ENCODE measurements around the gene XRRA1. TPM values are rescaled to one million over a fixed set of nuclear protein-coding genes. Genes with fewer than 3 reads are reported as not detected.
"Not testable (repeated sequence)": the region's sequence is repeated elsewhere in the genome, so short reads cannot be mapped to it uniquely, and the experiment has no call there.

Gene XRRA1
- total and polyA plus RNA-seq, 3 experiments from 2014 or later, result 7.1 to 32.9 (median 28.4) TPM

GRCh38 chr11:74840486-74840885, 108.4 kb downstream of the XRRA1 start:
- POLR2A ChIA-PET, result interaction anchor here (0.6 kb wide), 1 partner anchor 91 kb away, joined by 6 read pairs; no protein-coding TSS in a partner anchor

GRCh38 chr11:74839971-74840370, 108.9 kb downstream of the XRRA1 start:
- H3K36me3 Mint-ChIP-seq, result peaks cover 20 to 91% (median 25%) of the 10 kb centered on the region in 3 donors
- Histone ChIP-seq H3K36me3 (ENCODE audit: insufficient read depth, low read length) (peaks cover 26% of the 10 kb centered on the region), H3K4me3 (ENCODE audit: low read length) (no peak overlapping the region), H3K4me1 (ENCODE audit: insufficient read depth, low read length) (no peaks in the 10 kb centered on the region), H3K27ac (ENCODE audit: low read depth, low read length) (no peak overlapping the region), H3K9me3 (ENCODE audit: low read length) (no peaks in the 10 kb centered on the region), H3K27me3 (ENCODE audit: insufficient read depth, low read length, poor library complexity, severe bottlenecking) (no peaks in the 10 kb centered on the region)
- peak overlapping the region in 7 of 8 donors; percentile 8 to 84 (median 40) for H3K27ac Mint-ChIP-seq
- POLR2A ChIA-PET, result interaction anchor here (0.6 kb wide), 1 partner anchor 91 kb away, joined by 6 read pairs; no protein-coding TSS in a partner anchor
- no peak overlapping the region for H3K4me3 Mint-ChIP-seq
- CTCF ChIA-PET, result no interaction called here
- H3K27me3 Mint-ChIP-seq, result no peaks in the 10 kb centered on the region
- peaks cover 7 to 17% (median 13%) of the 10 kb centered on the region in 3 donors for H3K4me1 Mint-ChIP-seq
- DNase-seq, result no peak
- no peaks in the 10 kb centered on the region for H3K9me3 Mint-ChIP-seq

More at GRCh38 chr11:74840486-74840885, 108.4 kb downstream of the XRRA1 start:
- DNase-seq, result no peak
- Mint-ChIP-seq H3K27me3 (no peaks in the 10 kb centered on the region), H3K27ac (peak overlapping the region in 6 of 8 donors; percentile 8 to 84 (median 35)), H3K4me3 (no peak overlapping the region), H3K9me3 (no peaks in the 10 kb centered on the region), H3K4me1 (peaks cover 8 to 17% (median 15%) of the 10 kb centered on the region in 3 donors), H3K36me3 (peaks cover 17 to 91% (median 24%) of the 10 kb centered on the region in 3 donors)
- Histone ChIP-seq H3K27me3 (ENCODE audit: insufficient read depth, low read length, poor library complexity, severe bottlenecking) (no peaks in the 10 kb centered on the region), H3K4me3 (ENCODE audit: low read length) (no peak overlapping the region), H3K4me1 (ENCODE audit: insufficient read depth, low read length) (no peaks in the 10 kb centered on the region), H3K36me3 (ENCODE audit: insufficient read depth, low read length) (peaks cover 31% of the 10 kb centered on the region), H3K27ac (ENCODE audit: low read depth, low read length) (no peak overlapping the region), H3K9me3 (ENCODE audit: low read length) (no peaks in the 10 kb centered on the region)
- CTCF ChIA-PET, result interaction anchor here (0.6 kb wide), 1 partner anchor 806 kb away, joined by 3 read pairs; no protein-coding TSS in a partner anchor

- Histone ChIP-seq H3K4me1 (ENCODE audit: insufficient read depth, low read length) (no peaks in the 10 kb centered on the region), H3K4me3 (ENCODE audit: low read length) (no peak overlapping the region), H3K9me3 (ENCODE audit: low read length) (no peaks in the 10 kb centered on the region), H3K27me3 (ENCODE audit: insufficient read depth, low read length, poor library complexity, severe bottlenecking) (no peaks in the 10 kb centered on the region), H3K36me3 (ENCODE audit: insufficient read depth, low read length) (peaks cover 26% of the 10 kb centered on the region), H3K27ac (ENCODE audit: low read depth, low read length) (no peak overlapping the region)
- Mint-ChIP-seq H3K4me1 (peaks cover 7 to 17% (median 13%) of the 10 kb centered on the region in 3 donors), H3K27ac (peak overlapping the region in 6 of 8 donors; percentile 7 to 73 (median 26)), H3K27me3 (no peaks in the 10 kb centered on the region), H3K9me3 (no peaks in the 10 kb centered on the region), H3K4me3 (no peak overlapping the region), H3K36me3 (peaks cover 22 to 91% (median 27%) of the 10 kb centered on the region in 3 donors)
- ChIA-PET POLR2A (no interaction called here), CTCF (no interaction called here)
- no peak for DNase-seq
Observed at GRCh38 chr11:74839446-74839845, 109.4 kb downstream of the XRRA1 start.

- H3K4me3 Mint-ChIP-seq, result no peak overlapping the region
- no peaks in the 10 kb centered on the region for H3K9me3 Mint-ChIP-seq
- peaks cover 13 to 91% (median 23%) of the 10 kb centered on the region in 3 donors for H3K36me3 Mint-ChIP-seq
- H3K27ac Mint-ChIP-seq, result peak overlapping the region; percentile 14 to 71 (median 34)
- Histone ChIP-seq H3K27ac (ENCODE audit: low read depth, low read length) (no peak overlapping the region), H3K4me3 (ENCODE audit: low read length) (no peak overlapping the region), H3K4me1 (ENCODE audit: insufficient read depth, low read length) (no peaks in the 10 kb centered on the region), H3K9me3 (ENCODE audit: low read length) (no peaks in the 10 kb centered on the region), H3K27me3 (ENCODE audit: insufficient read depth, low read length, poor library complexity, severe bottlenecking) (no peaks in the 10 kb centered on the region), H3K36me3 (ENCODE audit: insufficient read depth, low read length) (peaks cover 18% of the 10 kb centered on the region)
- H3K27me3 Mint-ChIP-seq, result no peaks in the 10 kb centered on the region
- POLR2A ChIA-PET, result no interaction called here
- CTCF ChIA-PET, result no interaction called here
- H3K4me1 Mint-ChIP-seq, result peaks cover 11 to 17% (median 11%) of the 10 kb centered on the region in 3 donors
- no peak for DNase-seq
Observed at GRCh38 chr11:74838188-74838587, 110.7 kb downstream of the XRRA1 start.

GRCh38 chr11:74837191-74837590, 111.7 kb downstream of the XRRA1 start:
- H3K27me3 Mint-ChIP-seq, result no peaks in the 10 kb centered on the region
- no peak overlapping the region for H3K4me3 Mint-ChIP-seq
- peaks cover 13 to 86% (median 25%) of the 10 kb centered on the region in 3 donors for H3K36me3 Mint-ChIP-seq
- no peak overlapping the region for H3K4me3 ChIP-seq (ENCODE audit: low read length)
- H3K4me1 Mint-ChIP-seq, result peaks cover 11 to 21% (median 11%) of the 10 kb centered on the region in 3 donors
- H3K4me1 ChIP-seq (ENCODE audit: insufficient read depth, low read length), result no peaks in the 10 kb centered on the region
- H3K27ac Mint-ChIP-seq, result peak overlapping the region in 3 of 8 donors; percentile 18 to 50 (median 49)
- no peaks in the 10 kb centered on the region for H3K9me3 ChIP-seq (ENCODE audit: low read length)
- H3K27me3 ChIP-seq (ENCODE audit: insufficient read depth, low read length, poor library complexity, severe bottlenecking), result no peaks in the 10 kb centered on the region
- DNase-seq, result no peak
- H3K27ac ChIP-seq (ENCODE audit: low read depth, low read length), result no peak overlapping the region
- H3K36me3 ChIP-seq (ENCODE audit: insufficient read depth, low read length), result peaks cover 14% of the 10 kb centered on the region
- no peaks in the 10 kb centered on the region for H3K9me3 Mint-ChIP-seq
- ChIA-PET POLR2A (no interaction called here), CTCF (no interaction called here)

- no peak overlapping the region for H3K27ac ChIP-seq (ENCODE audit: low read depth, low read length)
- Mint-ChIP-seq H3K36me3 (peaks cover 44 to 92% (median 66%) of the 10 kb centered on the region in 3 donors), H3K27ac (peak overlapping the region in 2 of 8 donors; percentile 50 to 58), H3K9me3 (peaks cover 6 to 36% (median 30%) of the 10 kb centered on the region in 5 donors), H3K4me1 (peaks cover 4 to 18% (median 14%) of the 10 kb centered on the region in 3 donors), H3K27me3 (no peaks in the 10 kb centered on the region), H3K4me3 (no peak overlapping the region)
- H3K36me3 ChIP-seq (ENCODE audit: insufficient read depth, low read length), result peaks cover 11% of the 10 kb centered on the region
- no peaks in the 10 kb centered on the region for H3K4me1 ChIP-seq (ENCODE audit: insufficient read depth, low read length)
- H3K4me3 ChIP-seq (ENCODE audit: low read length), result no peak overlapping the region
- H3K27me3 ChIP-seq (ENCODE audit: insufficient read depth, low read length, poor library complexity, severe bottlenecking), result no peaks in the 10 kb centered on the region
- DNase-seq, result no peak
- peaks cover 7% of the 10 kb centered on the region for H3K9me3 ChIP-seq (ENCODE audit: low read length)
- CTCF ChIA-PET, result no interaction called here
- POLR2A ChIA-PET, result no interaction called here
Observed at GRCh38 chr11:74826901-74827300, 122.0 kb downstream of the XRRA1 start.

GRCh38 chr11:74825596-74825995, 123.3 kb downstream of the XRRA1 start:
- CTCF ChIA-PET; H3K4me3 Mint-ChIP-seq; H3K27me3 ChIP-seq (ENCODE audit: insufficient read depth, low read length, poor library complexity, severe bottlenecking); H3K27me3 Mint-ChIP-seq; H3K9me3 ChIP-seq (ENCODE audit: low read length); H3K27ac ChIP-seq (ENCODE audit: low read depth, low read length); POLR2A ChIA-PET; H3K4me1 ChIP-seq (ENCODE audit: insufficient read depth, low read length); DNase-seq; H3K4me3 ChIP-seq (ENCODE audit: low read length): not testable (repeated sequence)
- peaks cover 11% of the 10 kb centered on the region for H3K36me3 ChIP-seq (ENCODE audit: insufficient read depth, low read length)
- H3K36me3 Mint-ChIP-seq, result peaks cover 48 to 91% (median 70%) of the 10 kb centered on the region in 3 donors
- peaks cover 6 to 36% (median 30%) of the 10 kb centered on the region in 5 donors for H3K9me3 Mint-ChIP-seq
- peak overlapping the region in 3 of 8 donors; percentile 14 to 91 (median 38) for H3K27ac Mint-ChIP-seq
- H3K4me1 Mint-ChIP-seq, result peaks cover 6 to 26% (median 13%) of the 10 kb centered on the region in 3 donors

- peaks cover 13 to 38% (median 23%) of the 10 kb centered on the region in 3 donors for H3K4me1 Mint-ChIP-seq
- peaks cover 6 to 36% (median 30%) of the 10 kb centered on the region in 5 donors for H3K9me3 Mint-ChIP-seq
- no peaks in the 10 kb centered on the region for H3K4me1 ChIP-seq (ENCODE audit: insufficient read depth, low read length)
- CTCF ChIA-PET, result no interaction called here
- no peak overlapping the region for H3K27ac ChIP-seq (ENCODE audit: low read depth, low read length)
- no peaks in the 10 kb centered on the region for H3K27me3 Mint-ChIP-seq
- no peak overlapping the region for H3K4me3 Mint-ChIP-seq
- DNase-seq, result no peak
- POLR2A ChIA-PET, result interaction anchor here (0.7 kb wide), 1 partner anchor 187 kb away, joined by 3 read pairs; no protein-coding TSS in a partner anchor
- no peaks in the 10 kb centered on the region for H3K27me3 ChIP-seq (ENCODE audit: insufficient read depth, low read length, poor library complexity, severe bottlenecking)
- H3K36me3 ChIP-seq (ENCODE audit: insufficient read depth, low read length), result peaks cover 17% of the 10 kb centered on the region
- no peak overlapping the region for H3K4me3 ChIP-seq (ENCODE audit: low read length)
- peaks cover 7% of the 10 kb centered on the region for H3K9me3 ChIP-seq (ENCODE audit: low read length)
- H3K36me3 Mint-ChIP-seq, result peaks cover 46 to 92% (median 73%) of the 10 kb centered on the region in 3 donors
- no peak overlapping the region for H3K27ac Mint-ChIP-seq
Observed at GRCh38 chr11:74824285-74824982, 124.5 kb downstream of the XRRA1 start.

Measured in CD8-positive, alpha-beta memory T cell (primary cell).